ENCODE measurements around the gene ZNF567.

DNA sequence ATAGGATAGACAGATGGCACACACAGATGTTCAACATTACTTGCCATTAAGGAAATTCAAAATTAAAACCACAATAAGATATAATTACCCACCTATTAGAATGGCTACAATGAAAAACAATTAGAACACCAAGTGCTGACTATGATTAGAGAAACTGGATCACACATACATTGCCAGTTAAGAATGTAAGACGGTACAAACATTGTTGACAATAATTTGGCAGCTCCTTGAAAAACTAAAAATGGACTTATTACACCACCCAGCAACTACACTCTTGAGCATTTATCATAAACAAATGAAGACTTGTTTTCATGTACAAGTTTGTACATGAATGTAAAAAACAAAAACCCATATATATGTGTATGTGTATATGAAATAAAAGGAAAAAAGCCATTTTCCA, 34.5 kb upstream of the ZNF567 start:
- TF ChIP-seq CTCF (IDR thresholded peaks at IDR 0.05): no peak
- TF ChIP-seq EZH2 (IDR thresholded peaks at IDR 0.05; ENCODE audit: borderline replicate concordance, insufficient read depth, low read depth, low read length, poor library complexity, severe bottlenecking): no peak
